GM10266 (cell line): ENCODE data around the gene GRID2.
A peak's percentile ranks its signal among the peaks of the same experiment; 100 is the strongest.

Experiments used
- DNase-seq: peaks from one replicate; pipeline ENCODE4 v3.0.0; 2012; ENCODE audit errors: extremely low spot score
- CTCF ChIP-seq: IDR thresholded peaks from 2 replicates; pipeline ENCODE4 v1.5.1; 2012; ENCODE audit warnings: mild to moderate bottlenecking, low read depth; ENCODE audit not compliant: control insufficient read depth, insufficient read depth; ENCODE audit errors: missing control alignments

Gene GRID2

GRCh38 chr4:93756101-93756500 lies 1452.3 kb downstream of the GRID2 start:
- TF ChIP-seq CTCF, result no peak
- DNase-seq, result no peak

GRCh38 chr4:93759506-93759905 lies 1455.7 kb downstream of the GRID2 start:
- no peak for TF ChIP-seq CTCF
- DNase-seq, result no peak

GRCh38 chr4:93760284-93760683 lies 1456.5 kb downstream of the GRID2 start:
- no peak for TF ChIP-seq CTCF
- no peak for DNase-seq

- no peak for DNase-seq
- TF ChIP-seq CTCF, result no peak
Measured at GRCh38 chr4:93761286-93761685, 1457.5 kb downstream of the GRID2 start.

- TF ChIP-seq CTCF, result peak; percentile 78
- DNase-seq, result peak; percentile 47
Measured at GRCh38 chr4:93764639-93765246, 1461.0 kb downstream of the GRID2 start.

GRCh38 chr4:93767917-93768316 lies 1464.2 kb downstream of the GRID2 start:
- no peak for DNase-seq
- no peak for TF ChIP-seq CTCF

- DNase-seq, result no peak
- TF ChIP-seq CTCF, result no peak
Measured at GRCh38 chr4:93770201-93770600, 1466.4 kb downstream of the GRID2 start.
